Measurements from ENCODE around the gene ZEB2.

ZEB2 gene

DNA sequence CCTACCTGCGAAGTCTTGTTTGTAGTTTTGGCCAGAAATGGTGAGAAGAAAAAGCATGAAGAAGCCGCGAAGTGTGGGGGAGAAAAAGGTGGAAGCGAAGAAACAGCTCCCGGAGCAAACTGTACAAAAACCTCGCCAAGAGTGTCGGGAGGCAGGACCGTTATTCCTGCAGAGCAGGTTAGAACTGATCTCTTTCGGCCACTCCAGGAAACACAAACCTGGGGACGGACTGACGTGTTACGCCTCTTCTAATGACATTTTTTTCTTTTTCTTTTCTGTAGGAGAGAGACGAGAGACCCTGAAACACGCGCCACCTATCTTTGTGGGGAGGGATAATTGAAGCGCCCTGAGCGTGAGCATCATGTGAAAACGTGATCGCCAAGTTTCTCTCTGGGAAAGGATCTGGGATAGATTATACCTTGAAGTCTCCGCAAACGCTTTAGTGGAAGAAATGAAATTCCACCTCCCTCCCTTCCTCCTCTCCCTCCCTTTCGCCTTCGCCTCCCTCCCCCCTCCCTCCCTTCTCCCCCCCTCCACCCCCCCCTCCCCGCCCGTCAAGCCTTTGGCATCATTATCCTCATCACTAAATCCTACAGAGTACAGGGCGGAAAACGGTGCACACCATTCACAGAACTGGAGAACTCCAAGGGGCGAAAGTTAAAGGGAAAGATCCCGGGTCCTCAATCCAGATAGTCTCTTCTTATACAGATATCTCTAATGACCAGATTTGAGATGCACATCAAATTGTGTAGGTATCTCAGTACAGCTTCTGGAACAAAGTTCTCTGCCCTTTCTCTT lies at the start of gene ZEB2:
ZEB2 (minus strand) TSS at position 186 of the 798 bp plus-strand sequence. CDS start 2,769 bp downstream, outside the sequence.
- DNase-seq (ENCODE audit: low spot score), result no peak

DNA sequence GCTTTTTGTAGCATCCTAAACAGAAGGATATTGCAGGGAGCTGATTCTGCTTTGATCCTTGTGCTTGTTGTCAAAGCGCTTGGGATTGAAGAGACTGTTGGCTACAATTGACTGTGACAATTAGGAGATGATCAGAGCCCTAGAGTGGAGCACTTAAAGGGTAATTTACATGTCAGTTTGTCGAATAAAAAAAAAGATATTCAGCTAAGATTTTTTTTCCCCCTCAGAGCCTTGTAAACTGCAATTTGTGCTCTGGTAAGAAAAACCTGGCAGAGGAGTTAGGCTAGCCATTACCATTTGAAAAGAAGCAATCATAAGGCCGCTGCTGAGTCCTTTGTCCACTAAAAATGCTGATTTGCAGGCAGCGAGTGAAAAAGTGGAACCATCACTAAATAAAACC lies 47.8 kb upstream of the ZEB2 start:
- no peak for DNase-seq (ENCODE audit: low spot score)

DNA sequence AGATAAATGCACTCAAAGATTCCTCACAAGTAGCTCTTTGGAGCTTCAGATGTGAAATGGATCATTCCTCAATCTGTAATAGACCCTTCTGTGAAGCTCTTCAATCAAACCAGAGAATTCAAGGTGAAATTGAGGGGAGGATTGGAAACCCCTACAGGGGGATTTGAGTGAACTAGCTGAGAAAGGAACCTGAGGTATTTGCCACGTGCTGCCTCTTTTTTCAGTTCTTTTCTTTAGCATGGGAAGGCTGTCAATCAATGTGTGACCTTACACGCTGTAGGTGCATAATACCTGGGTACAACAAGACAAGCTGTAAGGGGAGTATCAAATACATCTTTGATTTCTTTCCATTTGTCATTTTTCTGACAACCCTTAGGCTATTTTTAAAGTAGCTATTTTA lies 46.5 kb upstream of the ZEB2 start:
- no peak for DNase-seq (ENCODE audit: low spot score)

DNA sequence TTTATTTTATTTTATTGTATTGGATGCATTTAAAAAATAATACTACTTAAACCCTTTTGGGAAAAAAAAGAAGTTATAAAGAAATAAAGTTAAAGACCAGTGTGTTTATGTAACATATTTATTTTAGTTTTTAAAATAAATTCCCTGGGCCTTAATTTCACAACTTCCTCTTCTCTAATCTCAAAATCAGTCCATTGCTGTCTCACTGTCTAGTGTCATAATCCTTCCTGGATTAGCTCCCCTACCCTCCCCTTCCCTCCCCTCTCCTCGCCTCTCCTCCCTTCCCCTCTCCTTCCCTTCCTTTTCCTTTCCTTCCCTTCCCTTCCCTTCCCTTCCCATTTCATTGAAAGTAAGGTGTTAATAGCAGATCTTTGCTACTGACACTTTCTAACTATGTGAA lies 40.3 kb upstream of the ZEB2 start:
- DNase-seq (ENCODE audit: low spot score), result no peak

DNA sequence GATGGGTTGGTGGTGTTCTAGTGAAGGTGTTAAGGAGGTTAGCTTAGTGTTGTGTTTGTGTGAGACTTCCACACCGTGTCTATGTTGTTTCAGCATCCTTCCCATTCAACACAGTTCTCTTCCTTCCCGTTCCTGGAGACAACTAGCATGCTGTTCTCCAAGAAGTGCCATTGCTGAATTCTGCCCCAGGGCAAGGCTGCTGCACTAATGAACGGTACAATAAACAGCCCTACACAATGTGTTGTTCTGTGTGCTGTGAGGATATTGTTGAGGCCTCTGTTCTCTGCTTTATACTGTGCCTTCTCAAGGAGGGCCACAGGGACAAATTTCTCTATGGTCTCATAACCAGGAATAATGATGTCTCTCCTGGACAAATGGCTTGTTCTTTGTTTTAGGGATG lies 39.8 kb upstream of the ZEB2 start:
- DNase-seq (ENCODE audit: low spot score), result no peak

DNA sequence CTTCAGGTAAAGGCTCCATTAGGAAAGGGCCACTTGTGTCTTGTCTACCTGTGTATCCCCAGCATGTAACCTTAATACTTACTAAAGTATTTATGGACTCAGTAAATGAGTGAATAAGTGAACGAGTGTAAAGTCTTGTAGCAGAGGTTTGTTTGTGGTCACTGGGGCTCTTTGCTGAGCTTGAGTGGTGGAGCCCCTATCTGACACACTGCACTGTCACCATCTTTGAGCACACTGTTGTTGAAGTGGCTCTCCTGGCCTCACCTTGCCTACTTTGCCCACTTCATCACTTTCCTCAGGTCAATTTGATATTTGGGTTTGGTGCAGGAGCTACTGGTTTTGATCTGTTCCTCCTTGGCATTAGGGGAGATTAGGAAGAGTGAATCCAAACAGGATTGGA lies 39.3 kb upstream of the ZEB2 start:
- DNase-seq (ENCODE audit: low spot score), result no peak

DNA sequence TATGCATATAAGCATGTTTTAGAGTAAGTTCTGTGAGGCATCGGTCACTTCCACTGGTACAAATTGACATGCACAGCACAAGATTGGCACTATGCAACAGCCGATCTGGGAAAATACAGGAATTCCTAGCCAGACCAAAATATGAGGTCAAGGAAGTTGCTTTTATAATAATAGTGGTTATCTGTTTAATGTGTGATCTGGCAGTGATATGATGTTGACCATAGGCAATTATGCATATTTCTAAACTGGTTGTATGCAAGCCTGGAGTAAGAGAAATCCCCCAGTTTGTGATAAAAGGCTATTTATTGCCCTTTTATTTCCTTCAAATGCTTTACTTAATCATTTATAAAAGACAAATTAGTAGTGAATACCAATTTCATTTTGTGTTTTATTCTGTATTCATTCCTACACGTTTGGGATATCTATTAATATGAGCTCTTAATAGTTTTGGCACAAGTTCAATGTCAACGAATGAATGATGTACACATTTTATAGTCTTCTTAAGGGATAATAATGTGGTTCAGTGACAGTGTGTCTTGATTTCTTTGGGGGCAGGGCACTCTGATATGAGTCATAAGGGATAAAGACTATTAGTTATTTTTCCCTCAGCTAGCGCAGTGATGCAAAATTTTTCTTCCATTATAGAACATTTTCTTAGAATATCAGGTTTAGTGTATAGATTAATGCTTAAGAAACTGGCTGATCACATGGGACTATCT lies 34.7 kb upstream of the ZEB2 start:
- DNase-seq (ENCODE audit: low spot score), result no peak

DNA sequence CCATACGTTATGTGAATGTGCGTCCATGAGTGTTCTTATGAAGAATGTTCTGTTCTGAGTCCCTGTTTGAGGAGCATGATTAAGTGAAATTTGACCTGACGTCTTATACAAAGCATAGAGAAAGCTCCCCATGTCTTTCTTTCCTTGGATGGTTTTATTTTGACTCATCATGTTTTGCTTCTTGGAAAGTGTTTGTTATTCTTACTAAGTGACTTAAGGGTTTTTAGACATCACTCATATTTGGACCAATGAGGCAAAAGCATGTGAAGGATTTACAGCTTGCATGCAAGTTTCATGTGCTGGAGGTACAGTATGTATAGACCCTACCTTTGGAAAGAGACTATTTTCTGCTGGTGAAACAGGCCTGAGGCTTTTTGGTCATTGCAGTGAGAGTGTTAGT lies 33.5 kb upstream of the ZEB2 start:
- no peak for DNase-seq (ENCODE audit: low spot score)

DNA sequence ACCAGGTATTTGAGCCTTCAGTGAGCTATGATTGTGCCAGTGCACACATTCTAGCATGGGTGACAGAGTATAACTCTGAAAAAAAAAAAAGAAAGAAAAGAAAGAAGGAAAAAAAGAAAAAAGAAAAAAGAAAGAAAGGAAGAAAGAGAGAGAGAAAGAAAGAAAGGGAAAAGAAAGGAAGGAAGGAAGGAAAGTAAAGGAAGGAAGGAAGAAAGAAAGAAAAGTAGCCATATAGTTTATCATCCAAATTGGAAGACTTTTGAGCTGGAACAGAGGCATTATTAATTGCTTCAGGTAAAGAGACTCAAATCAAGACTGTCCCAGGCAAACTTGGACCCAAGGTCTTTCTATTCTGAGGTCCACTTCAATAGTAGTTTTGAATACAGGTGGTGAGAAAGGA lies 32.9 kb upstream of the ZEB2 start:
- DNase-seq (ENCODE audit: low spot score), result no peak

DNA sequence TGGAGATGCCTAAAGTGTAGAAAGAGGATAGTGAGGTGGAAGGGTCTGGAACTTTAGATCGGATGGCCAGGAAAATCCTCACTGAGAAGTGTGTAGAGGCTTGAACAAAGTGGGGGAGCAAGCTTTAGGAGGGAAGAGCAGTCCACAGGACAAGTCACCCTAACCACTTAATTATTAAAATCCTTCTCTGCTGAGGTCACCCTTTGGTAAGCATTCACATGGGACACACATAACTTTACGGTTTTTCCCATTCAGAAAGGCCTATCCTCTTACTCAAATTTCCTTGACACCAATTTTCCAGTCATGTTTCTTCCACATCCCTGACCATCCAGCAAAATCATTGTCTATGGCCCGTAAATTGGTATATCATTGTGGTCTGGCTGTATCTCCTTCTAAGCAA lies 31.0 kb upstream of the ZEB2 start:
- no peak for DNase-seq (ENCODE audit: low spot score)

DNA sequence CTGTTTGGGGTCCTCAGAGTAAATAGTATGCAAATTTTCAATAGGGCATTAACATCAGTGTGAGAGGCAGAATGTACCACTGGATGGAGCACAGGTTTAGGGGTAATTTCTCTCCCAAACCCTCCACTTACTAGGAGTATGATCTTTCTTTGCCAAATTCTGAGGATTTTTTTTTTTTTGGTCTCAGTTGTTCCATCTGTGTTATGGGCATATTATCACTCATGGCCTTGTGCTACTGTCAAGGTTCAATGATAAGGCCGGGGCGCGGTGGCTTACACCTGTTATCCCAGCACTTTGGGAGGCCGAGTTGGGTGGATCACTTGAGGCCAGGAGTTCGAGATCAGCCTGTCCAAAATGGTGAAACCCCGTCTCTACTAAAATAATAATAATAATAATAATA lies 30.2 kb upstream of the ZEB2 start:
- DNase-seq (ENCODE audit: low spot score), result no peak

DNA sequence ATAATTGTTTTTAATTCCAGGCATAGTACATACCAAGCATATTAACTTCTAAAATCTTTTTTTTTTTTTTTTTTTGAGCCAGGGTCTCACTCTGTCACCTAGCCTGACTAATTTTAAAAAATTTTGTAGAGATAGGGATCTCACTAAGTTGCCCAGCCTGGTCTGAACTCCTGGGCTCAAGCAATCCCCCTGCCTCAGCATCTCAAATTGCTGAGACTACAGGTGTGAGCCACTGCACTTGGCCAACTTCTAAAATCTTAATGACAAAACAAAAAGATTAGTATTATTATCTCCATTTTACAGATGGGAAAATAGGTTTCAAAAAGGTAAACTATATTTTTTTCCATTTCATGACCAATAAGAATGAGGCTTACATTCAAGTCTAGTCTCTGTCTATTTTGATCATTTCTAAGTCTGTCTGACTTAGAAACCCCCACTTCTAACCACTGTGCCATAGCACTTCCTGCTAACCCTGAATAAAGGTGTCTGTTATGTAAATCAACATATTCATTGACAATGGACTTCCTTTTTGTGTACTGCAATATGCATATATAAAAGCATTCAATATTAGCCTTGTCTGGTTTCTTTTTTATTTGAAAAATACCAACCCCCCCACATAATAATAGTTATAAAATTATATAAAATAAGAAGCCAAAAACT lies 28.7 kb upstream of the ZEB2 start:
- DNase-seq (ENCODE audit: low spot score), result no peak

DNA sequence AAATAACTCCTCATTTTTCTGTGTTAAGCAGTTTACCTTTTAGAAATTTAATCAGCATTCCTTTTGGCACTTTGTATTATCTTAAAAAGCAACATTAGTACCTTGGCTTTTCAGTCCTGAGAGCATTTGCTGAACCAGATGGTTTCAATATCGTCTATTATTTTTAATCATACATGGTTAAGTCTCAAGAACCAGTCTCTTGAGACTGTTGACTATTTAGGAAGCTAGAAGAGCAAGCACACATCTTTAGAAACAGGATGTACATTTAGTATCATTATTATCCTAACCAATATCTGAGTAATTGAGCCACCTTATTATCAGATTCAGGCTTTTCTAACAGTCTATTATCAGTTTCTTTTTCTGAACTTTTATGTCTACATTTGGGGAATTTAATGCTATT lies 28.2 kb upstream of the ZEB2 start:
- no peak for DNase-seq (ENCODE audit: low spot score)

DNA sequence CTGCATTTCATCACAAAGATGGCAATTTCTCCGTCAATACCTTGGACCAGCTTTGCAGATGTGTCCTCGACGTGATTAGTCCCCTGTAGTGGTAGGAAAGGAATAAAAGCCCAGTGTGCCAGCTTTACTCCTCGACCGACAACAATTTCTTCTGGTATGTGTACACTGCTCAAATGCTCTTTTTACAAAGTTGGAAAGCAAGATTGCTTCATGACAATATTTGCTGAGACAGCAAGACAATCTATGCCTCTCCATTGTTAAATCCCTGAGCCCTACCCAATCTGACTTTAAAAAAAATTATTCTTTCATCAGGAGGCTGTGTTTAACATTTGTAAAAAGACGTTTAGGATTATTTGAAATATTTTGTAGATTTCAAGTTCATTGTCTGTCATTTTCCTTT lies 27.6 kb upstream of the ZEB2 start:
- DNase-seq (ENCODE audit: low spot score), result no peak

DNA sequence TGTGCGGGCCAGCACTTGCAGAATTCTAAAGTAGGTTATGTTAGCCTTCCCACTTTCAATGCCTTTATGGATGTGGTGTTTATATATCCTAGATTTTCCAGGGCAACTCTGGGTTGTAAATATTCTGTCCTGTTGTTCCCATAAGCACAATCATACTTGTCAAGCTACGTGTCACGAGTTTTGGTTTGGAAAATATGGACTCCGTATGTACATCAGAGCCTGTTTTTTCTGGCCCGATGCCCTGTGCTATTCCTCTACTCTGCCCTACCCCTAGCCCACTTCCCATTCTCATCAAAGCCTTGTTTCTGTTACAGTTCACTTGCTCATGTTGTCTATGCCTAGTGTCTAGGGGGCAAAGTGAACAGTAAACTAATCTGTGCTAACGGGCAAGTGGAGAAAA lies 27.0 kb upstream of the ZEB2 start:
- DNase-seq (ENCODE audit: low spot score), result no peak

DNA sequence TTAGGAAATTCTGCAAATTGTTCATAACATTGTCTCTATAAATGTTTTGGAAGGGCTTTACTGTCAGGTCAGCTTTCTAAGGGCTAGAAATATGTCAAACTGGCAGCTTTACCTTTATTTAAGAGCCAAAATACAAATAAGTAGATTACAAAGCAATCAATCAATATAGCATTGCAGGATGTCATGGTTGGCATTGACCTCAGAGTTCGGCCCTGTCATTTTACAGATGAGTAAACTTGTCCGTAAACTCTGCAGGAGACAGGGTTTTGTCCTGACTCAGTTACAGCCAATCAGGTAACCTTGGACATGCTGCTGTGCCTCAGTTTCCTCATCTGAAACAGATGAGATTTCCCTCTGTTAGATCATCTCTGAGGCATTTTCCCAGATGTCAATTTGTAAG lies 25.9 kb upstream of the ZEB2 start:
- DNase-seq (ENCODE audit: low spot score), result no peak

DNA sequence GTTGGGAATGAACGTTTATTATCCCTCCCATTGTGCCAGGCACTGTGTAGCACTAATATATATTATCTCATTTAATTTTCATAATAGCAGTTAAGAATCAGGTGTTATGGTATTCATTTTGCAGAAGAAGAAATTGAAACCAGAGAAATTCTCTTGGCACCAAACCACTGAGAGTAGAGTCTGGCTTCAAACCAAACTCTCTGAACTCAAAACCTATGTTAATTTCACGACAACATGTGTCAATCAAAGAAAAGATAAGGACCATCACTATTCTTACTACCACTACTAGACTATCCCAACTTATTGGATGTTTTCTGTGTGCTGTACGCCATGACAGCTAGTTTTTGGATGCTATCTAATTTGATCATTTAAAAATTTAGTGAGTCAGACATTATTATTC lies 24.1 kb upstream of the ZEB2 start:
- no peak for DNase-seq (ENCODE audit: low spot score)

DNA sequence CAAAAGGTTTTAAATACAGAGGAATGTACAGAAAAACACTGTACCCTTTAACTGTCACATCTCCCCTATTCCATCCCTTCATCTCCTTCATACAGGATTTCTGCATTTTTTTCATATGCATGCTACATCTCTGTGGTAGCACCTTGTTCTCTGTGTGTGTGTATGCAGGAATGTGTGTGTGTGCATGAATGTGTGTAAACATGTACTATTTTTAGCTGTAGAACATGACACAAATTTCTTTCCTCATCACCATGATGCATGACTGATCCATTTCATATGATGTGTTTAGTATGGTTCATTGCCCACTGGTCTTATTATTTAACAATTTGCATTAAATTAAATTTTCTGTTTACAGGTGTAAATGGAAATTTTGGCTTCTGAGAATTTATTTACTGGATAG lies 21.5 kb upstream of the ZEB2 start:
- DNase-seq (ENCODE audit: low spot score), result no peak

DNA sequence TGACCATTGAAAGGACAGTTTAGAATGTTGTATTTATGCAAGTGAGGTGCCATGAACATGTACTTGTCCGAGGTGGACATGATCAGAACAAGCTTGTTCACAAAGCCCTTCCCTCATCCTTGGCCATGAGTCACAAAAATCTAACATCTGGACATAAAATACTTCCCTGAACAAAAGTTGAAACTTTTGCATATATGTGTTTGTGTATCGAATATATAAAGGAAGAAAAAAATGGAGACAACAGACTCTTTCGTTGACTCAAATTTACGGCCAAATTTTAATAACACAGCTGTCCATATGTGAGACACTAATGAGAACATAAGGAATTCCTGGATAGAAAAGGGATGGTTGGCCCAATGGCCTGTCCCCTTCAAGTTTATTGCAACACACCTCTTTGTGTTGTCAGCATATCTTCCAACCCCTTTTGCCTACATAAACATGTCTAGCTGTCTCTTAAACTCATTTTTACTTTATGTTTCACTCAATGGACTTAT lies 19.4 kb upstream of the ZEB2 start:
- no peak for DNase-seq (ENCODE audit: low spot score)

DNA sequence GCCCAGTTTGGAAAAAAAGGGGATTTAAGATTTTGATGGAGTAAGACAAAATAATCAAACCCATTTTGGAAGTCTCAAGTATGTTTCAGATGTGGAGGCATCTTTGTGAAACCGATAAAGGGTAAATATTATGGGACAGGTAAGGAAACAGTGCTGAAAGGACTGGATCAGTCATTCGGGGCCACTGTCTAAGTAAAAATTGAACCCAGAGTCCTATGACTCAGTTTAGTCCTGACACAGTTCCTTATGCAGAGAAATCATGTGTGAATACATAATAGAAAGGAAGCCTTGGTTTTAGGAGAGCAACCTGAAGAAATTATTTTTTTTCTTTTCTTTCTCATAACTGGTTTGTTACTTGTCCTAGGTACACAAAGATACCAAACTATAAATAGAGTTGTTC lies 15.4 kb upstream of the ZEB2 start:
- no peak for DNase-seq (ENCODE audit: low spot score)

DNA sequence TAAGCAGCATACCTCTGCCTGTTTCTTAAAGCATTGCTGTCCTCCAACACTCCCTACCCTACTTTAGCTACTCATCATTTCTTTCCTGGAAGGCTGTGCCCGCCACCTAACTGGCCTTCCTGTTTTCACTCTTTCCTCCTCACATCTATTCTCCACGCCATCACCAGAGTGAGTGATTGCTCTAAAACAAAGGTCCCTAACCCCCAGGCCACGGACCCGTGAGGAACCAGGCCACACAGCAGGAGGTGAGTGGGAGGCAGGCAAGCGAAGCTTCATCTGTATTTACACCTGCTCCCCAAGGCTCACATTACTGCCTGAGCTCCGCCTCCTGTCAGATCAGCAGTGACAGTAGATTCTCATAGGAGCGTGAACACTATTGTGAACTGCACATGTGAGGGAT lies 13.3 kb upstream of the ZEB2 start:
- no peak for DNase-seq (ENCODE audit: low spot score)

DNA sequence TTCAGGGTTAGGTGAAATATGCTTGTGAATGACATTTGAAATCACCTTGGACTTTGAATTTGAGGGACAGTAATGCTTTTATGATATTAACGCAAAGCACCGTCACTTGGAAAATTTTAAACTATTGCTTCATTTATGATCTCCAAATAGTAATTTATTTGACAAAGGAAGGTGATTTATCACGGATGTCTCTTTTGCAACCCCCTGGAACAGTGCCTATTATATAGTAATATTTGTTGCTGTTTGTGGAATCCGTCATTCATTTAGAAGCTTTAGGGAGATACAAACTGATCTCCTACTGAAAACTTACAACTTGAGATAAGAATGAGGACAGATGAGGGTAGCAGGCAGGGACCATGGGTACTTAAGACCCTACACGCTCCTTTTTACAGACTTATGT lies 10.7 kb upstream of the ZEB2 start:
- DNase-seq (ENCODE audit: low spot score), result no peak

DNA sequence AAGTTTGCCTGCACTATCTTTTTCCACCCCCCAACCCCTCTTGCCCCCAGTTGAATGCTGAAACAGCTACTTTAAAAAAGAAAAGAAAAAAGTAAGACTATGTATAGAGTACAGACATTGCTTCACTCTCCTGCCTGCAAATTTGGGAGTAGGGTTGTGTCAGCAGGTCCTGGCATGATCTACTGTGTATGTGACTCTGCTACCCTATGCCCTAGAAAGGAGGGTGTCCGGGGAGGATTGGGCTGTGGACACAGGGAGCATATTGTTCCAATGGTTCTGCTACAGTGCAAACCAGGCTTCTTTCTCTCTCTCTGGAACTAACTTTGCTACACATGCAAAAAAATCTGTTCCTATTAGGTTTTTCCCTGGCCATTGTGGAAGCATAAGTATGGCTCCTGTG lies 9.9 kb upstream of the ZEB2 start:
- no peak for DNase-seq (ENCODE audit: low spot score)
